GM12801 (cell line): ENCODE results near the gene DPF3.

Experiments used
- CTCF ChIP-seq: IDR thresholded peaks from one replicate; pipeline ENCODE4 v1.5.1; 2011; ENCODE audit warnings: control low read depth; ENCODE audit not compliant: insufficient read length; ENCODE audit errors: extremely low read depth

Gene DPF3

GRCh38 chr14:72683787-72684186 is 210.1 kb downstream of the DPF3 start:
- no peak for TF ChIP-seq CTCF

GRCh38 chr14:72682188-72682587 is 211.7 kb downstream of the DPF3 start:
- TF ChIP-seq CTCF: no peak

GRCh38 chr14:72680853-72681640 is 212.9 kb downstream of the DPF3 start:
- TF ChIP-seq CTCF: no peak

- TF ChIP-seq CTCF: no peak
Measured at GRCh38 chr14:72679536-72680151, 214.3 kb downstream of the DPF3 start.

GRCh38 chr14:72679141-72679535 is 214.8 kb downstream of the DPF3 start:
- TF ChIP-seq CTCF: no peak

GRCh38 chr14:72678356-72678755 is 215.5 kb downstream of the DPF3 start:
- TF ChIP-seq CTCF: no peak

- TF ChIP-seq CTCF: no peak
Measured at GRCh38 chr14:72677664-72678063, 216.2 kb downstream of the DPF3 start.
